Uterus (tissue), 4 donors: Measurements from ENCODE around the gene ERP27. TPM values are rescaled to one million over a fixed set of nuclear protein-coding genes. Genes with fewer than 3 reads are reported as not detected.

Source experiments
- DNase-seq, 2 donors: peaks; one replicate each; pipeline ENCODE4 v3.0.0-alpha.2; 2019 to 2020
- H3K27ac ChIP-seq, 2 donors: fragments of 200-600 bp; sonication (generic); 1 replicate in 1 of 2; 2 replicates in 1 of 2; pipeline ENCODE4 v1.5.1; 2016 to 2018
- H3K27me3 ChIP-seq, 2 donors: fragments of 200-600 bp; sonication (generic); one replicate each; pipeline ENCODE4 v1.5.1; 2018 to 2019; ENCODE audit warnings: control low read depth in 1 of 2
- H3K36me3 ChIP-seq, 2 donors: fragments of 200-600 bp; sonication (generic); one replicate each; pipeline ENCODE4 v1.5.1; 2019; ENCODE audit warnings: control low read depth in 1 of 2
- H3K4me1 ChIP-seq, 2 donors: fragments of 200-600 bp; sonication (generic); one replicate each; pipeline ENCODE4 v1.5.1; 2018 to 2019; ENCODE audit warnings: control low read depth in 1 of 2
- H3K4me3 ChIP-seq, 2 donors: fragments of 200-600 bp; sonication (generic); 1 replicate in 1 of 2; 2 replicates in 1 of 2; pipeline ENCODE4 v1.5.1; 2018 to 2019; ENCODE audit warnings: mild to moderate bottlenecking in 1 of 2
- H3K9me3 ChIP-seq, 2 donors: fragments of 200-600 bp; sonication (generic); one replicate each; pipeline ENCODE4 v1.5.1; 2019; ENCODE audit warnings: control low read depth in 1 of 2
- POLR2A ChIP-seq, 2 donors: fragments of 450-650 bp; IDR thresholded peaks; one replicate each; pipeline ENCODE4 v1.6.1; 2016; ENCODE audit warnings: antibody characterized with exemption in 2 of 2, mild to moderate bottlenecking in 1 of 2, moderate library complexity in 1 of 2
- intact Hi-C: fragments of 100-400 bp; cut with DNase I; formaldehyde crosslinking; loops from one replicate; pipeline ENCODE4 v1.15.1; 2023; ENCODE audit warnings: low total_unique reads
- total RNA-seq, 4 donors: library from RNA; depleted of rRNA in 3 of 4; stranded (reverse); fragments of >200 nt in 3 of 4; gene quantifications; one replicate each; pipeline versions ENCODE4 v1.1.0 to v1.2.4, GENCODE V29; 2014 to 2023
- TF ChIP-seq, protein P1 (sequence below), 4 experiments: fragments of 200-600 bp in 2 of 4; fragments of 450-650 bp in 2 of 4; sonication (generic) in 2 of 4; IDR thresholded peaks; one replicate each; pipeline ENCODE4 v1.5.1; 2016 to 2019; ENCODE audit warnings: antibody characterized with exemption in 4 of 4, mild to moderate bottlenecking in 2 of 4, moderate library complexity in 1 of 4
- donor health status: DM: yes; HTN: yes; CAD: no.

ERP27 gene
- total RNA-seq, 4 donors from 2014 or later: 0.61 to 2.6 (median 1.5) TPM; not detected in 1

- no peak for TF ChIP-seq POLR2A (IDR thresholded peaks at IDR 0.05)
- TF ChIP-seq, protein P1, sequence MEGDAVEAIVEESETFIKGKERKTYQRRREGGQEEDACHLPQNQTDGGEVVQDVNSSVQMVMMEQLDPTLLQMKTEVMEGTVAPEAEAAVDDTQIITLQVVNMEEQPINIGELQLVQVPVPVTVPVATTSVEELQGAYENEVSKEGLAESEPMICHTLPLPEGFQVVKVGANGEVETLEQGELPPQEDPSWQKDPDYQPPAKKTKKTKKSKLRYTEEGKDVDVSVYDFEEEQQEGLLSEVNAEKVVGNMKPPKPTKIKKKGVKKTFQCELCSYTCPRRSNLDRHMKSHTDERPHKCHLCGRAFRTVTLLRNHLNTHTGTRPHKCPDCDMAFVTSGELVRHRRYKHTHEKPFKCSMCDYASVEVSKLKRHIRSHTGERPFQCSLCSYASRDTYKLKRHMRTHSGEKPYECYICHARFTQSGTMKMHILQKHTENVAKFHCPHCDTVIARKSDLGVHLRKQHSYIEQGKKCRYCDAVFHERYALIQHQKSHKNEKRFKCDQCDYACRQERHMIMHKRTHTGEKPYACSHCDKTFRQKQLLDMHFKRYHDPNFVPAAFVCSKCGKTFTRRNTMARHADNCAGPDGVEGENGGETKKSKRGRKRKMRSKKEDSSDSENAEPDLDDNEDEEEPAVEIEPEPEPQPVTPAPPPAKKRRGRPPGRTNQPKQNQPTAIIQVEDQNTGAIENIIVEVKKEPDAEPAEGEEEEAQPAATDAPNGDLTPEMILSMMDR (IDR thresholded peaks at IDR 0.05): no peak
- H3K4me3 ChIP-seq: no peak overlapping the region
- peak overlapping the region; percentile 77 to 82 for H3K27ac ChIP-seq
- no peaks in the 10 kb centered on the region for H3K36me3 ChIP-seq
- no peaks in the 10 kb centered on the region for H3K9me3 ChIP-seq
- DNase-seq: no peak
- no peaks in the 10 kb centered on the region for H3K27me3 ChIP-seq
- no peaks in the 10 kb centered on the region for H3K4me1 ChIP-seq
- intact Hi-C loops: no loop called here
Observed at GRCh38 chr12:14958361-14959125, 20.2 kb upstream of the ERP27 start.

DNA sequence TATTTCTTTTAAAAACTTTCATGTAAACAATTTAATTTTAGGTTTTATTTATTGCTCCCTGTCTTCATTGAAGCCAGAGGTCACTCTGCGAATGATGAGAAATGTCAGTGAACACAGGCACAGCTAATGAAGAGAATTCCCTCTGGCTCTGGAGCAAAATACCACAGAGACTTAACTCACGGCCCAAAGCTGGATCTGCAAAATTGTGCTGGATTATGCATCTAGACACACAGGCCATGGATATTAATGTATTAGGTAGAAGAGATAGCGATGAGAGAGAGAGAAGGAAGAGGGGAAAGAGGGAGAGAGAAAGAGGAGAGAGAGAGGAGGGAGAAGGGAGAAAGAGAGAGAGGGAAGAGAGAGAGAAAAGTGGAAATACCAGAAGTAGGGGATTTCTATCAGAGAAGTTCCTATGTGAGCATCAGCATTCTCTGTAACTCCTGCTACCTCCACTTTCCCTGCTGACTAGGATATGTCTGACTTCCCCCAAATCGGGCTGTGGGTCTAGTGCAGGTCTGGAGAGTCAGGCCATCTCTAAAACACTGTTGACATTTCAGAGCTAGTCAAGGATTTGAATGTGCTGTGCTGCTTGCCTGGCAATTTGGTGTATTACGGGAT is 19.3 kb upstream of the ERP27 start:
- Histone ChIP-seq H3K27me3 (no peaks in the 10 kb centered on the region), H3K9me3 (no peaks in the 10 kb centered on the region), H3K27ac (peak overlapping the region; percentile 77 to 82), H3K36me3 (no peaks in the 10 kb centered on the region), H3K4me3 (no peak overlapping the region), H3K4me1 (no peaks in the 10 kb centered on the region)
- TF ChIP-seq, protein P1 (IDR thresholded peaks at IDR 0.05): no peak
- peak in 1 of 2 donors; percentile 20 for TF ChIP-seq POLR2A (IDR thresholded peaks at IDR 0.05)
- DNase-seq: no peak
- intact Hi-C loops: no loop called here

- Histone ChIP-seq H3K4me3 (no peak overlapping the region), H3K9me3 (no peaks in the 10 kb centered on the region), H3K4me1 (no peaks in the 10 kb centered on the region), H3K36me3 (no peaks in the 10 kb centered on the region), H3K27me3 (no peaks in the 10 kb centered on the region), H3K27ac (peak overlapping the region; percentile 77 to 82)
- TF ChIP-seq, protein P1 (IDR thresholded peaks at IDR 0.05): no peak
- no peak for TF ChIP-seq POLR2A (IDR thresholded peaks at IDR 0.05)
- no peak for DNase-seq
- intact Hi-C loops: no loop called here
Observed at GRCh38 chr12:14956905-14957304, 18.6 kb upstream of the ERP27 start.

GRCh38 chr12:14956024-14956891 is 17.9 kb upstream of the ERP27 start:
- H3K27me3 ChIP-seq: no peaks in the 10 kb centered on the region
- peak overlapping the region; percentile 77 to 82 for H3K27ac ChIP-seq
- TF ChIP-seq, protein P1 (IDR thresholded peaks at IDR 0.05): no peak
- no peak for TF ChIP-seq POLR2A (IDR thresholded peaks at IDR 0.05)
- H3K4me1 ChIP-seq: no peaks in the 10 kb centered on the region
- DNase-seq: no peak
- no peaks in the 10 kb centered on the region for H3K9me3 ChIP-seq
- H3K36me3 ChIP-seq: no peaks in the 10 kb centered on the region
- H3K4me3 ChIP-seq: no peak overlapping the region
- intact Hi-C loops: no loop called here
